ENCODE results near the gene RASL10A.

GRCh38 chr22:29308148-29308790 lies 7.2 kb downstream of the RASL10A start:
- no peak for TF ChIP-seq CTCF (IDR thresholded peaks at IDR 0.05 in 4 of 5, conservative IDR thresholded peaks at IDR 0.05 in 1 of 5)
- no peak for TF ChIP-seq POLR2A (IDR thresholded peaks at IDR 0.05)

Data from gastrocnemius medialis (tissue), 4 donors.